Measurements from ENCODE around the gene B4GALT1. TPM values are rescaled to one million over a fixed set of nuclear protein-coding genes. Genes with fewer than 3 reads are reported as not detected.
"Not testable (repeated sequence)": the region's sequence is repeated elsewhere in the genome, so short reads cannot be mapped to it uniquely, and the experiment has no call there.

The B4GALT1 gene
- total RNA-seq, 1 donor from 2014 or later: 21.3 TPM

DNA sequence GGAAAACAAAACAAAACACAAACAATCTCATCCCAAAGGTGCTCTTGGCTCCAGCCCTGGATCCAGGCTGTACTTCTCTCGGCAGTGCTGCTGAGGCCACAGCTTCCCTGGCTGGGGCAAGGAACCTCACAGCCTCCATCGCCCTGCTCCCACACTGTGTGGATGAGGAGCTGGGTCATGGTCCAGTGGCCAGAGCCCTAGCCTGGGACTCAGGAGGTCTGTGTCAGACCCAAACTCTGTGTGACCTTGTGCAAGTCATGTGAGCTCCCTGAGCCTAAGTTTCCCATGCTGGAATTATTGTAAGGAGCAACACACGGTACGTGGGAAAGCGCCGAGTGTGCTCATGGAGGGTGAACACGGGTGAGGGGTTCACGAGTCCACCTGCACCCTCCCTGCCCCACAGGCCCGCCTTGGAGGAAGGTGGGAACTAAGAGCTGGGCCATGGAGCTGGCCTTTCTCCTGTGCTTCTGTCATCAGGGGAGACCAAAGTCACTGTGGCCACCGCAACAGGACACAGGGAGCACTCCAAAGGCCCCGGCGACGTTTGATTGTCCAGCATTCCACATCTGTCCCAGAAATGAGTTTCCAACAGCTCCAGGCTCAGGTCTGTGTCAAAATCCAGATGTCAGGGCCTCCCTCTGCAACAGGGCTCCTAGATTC lies 64.5 kb downstream of the B4GALT1 start:
- TF ChIP-seq, protein P1, sequence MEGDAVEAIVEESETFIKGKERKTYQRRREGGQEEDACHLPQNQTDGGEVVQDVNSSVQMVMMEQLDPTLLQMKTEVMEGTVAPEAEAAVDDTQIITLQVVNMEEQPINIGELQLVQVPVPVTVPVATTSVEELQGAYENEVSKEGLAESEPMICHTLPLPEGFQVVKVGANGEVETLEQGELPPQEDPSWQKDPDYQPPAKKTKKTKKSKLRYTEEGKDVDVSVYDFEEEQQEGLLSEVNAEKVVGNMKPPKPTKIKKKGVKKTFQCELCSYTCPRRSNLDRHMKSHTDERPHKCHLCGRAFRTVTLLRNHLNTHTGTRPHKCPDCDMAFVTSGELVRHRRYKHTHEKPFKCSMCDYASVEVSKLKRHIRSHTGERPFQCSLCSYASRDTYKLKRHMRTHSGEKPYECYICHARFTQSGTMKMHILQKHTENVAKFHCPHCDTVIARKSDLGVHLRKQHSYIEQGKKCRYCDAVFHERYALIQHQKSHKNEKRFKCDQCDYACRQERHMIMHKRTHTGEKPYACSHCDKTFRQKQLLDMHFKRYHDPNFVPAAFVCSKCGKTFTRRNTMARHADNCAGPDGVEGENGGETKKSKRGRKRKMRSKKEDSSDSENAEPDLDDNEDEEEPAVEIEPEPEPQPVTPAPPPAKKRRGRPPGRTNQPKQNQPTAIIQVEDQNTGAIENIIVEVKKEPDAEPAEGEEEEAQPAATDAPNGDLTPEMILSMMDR (IDR thresholded peaks at IDR 0.05; ENCODE audit: insufficient read depth, low read length, severe bottlenecking): no peak
- Histone ChIP-seq H3K4me3 (ENCODE audit: low read depth, low read length) (no peak overlapping the region), H3K36me3 (ENCODE audit: control insufficient read depth, insufficient read depth, low read length) (no peaks in the 10 kb centered on the region), H3K27me3 (ENCODE audit: control insufficient read depth, insufficient read depth, low read length) (no peaks in the 10 kb centered on the region)
- no peak for DNase-seq (ENCODE audit: low read depth)
- no peak for FAIRE-seq

DNA sequence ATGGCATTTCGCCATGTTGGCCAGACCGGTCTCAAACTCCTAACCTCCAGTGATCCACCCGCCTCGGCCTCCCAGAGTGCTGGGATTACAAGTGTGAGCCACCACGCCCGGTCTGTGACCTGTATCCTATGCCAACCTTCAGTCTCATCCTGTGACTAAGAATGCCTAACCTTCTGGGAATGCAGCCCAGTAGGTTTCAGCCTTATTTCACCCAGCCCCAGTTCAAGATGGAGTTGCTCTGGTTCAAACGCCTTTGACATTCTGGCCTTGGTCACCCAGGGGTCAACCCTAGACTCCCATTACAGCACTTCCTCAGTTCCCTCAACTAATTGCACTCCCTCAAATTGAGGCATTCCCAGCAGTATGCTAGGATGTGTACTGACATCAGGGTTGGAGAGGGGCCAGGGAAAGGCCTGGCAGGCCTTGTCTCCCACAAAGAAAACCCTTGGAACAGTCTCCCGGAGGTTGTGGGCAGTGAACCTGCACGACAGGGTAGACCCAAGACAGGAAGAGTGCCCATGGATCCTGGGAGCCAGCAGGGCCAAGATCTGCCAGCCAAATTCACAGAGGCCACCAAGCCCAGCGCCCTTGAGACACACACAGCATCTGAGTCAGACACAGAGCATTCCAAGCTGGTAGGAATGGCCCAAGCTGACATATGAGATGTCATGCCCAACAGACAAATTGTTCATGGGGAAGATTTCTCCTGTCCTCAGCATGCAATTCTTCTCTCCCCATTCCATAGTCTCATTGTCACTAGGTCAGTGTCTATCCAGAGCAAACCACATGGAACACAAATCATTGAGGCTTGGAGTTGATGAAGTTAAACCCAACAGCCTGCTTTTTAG lies 65.8 kb downstream of the B4GALT1 start:
- TF ChIP-seq, protein P1 (IDR thresholded peaks at IDR 0.05; ENCODE audit: insufficient read depth, low read length, severe bottlenecking): no peak
- peak; percentile 76 for DNase-seq (ENCODE audit: low read depth)
- no peak overlapping the region for H3K4me3 ChIP-seq (ENCODE audit: low read depth, low read length)
- H3K36me3 ChIP-seq (ENCODE audit: control insufficient read depth, insufficient read depth, low read length): no peaks in the 10 kb centered on the region
- H3K27me3 ChIP-seq (ENCODE audit: control insufficient read depth, insufficient read depth, low read length): no peaks in the 10 kb centered on the region
- FAIRE-seq: no peak

DNA sequence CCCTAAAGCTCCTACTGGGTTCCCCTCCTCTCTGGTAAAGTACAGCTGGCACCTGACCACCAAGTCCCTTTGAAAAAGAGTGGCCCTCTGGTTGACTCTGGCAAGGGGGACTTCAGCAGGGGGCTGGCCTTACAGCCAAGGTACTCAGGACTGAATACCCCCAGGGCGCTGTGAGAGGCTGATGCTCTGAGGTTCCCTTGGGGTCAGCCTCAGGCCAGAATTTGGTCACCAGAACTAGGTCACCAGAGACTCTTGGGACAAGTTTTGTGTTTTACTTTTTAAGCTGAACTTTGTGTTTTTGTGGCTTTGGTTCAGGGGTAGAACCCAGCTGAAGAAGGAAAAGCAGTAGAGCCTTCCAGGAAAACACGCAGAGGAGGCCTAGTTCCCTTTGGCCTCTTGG lies 67.4 kb downstream of the B4GALT1 start:
- FAIRE-seq: no peak
- DNase-seq (ENCODE audit: low read depth): no peak
- TF ChIP-seq, protein P1 (IDR thresholded peaks at IDR 0.05; ENCODE audit: insufficient read depth, low read length, severe bottlenecking): no peak

DNA sequence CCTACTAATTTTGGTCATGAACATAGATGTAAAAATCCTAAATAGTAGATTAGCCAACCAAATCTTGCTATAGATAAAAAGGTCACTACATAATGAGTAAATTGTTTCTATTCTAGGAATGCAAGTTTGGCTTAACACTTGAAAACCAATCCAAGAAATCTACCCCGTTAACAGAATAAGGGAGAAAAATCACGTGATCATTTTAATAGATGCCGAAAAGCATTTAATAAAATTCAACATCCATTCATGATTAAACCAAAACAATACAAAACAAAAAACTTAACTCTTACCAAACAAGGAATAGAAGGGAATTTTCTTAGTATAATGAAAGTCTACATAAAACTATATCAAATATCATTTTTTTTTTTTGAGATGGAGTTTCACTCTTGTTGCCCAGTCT lies 69.9 kb downstream of the B4GALT1 start:
- TF ChIP-seq, protein P1 (IDR thresholded peaks at IDR 0.05; ENCODE audit: insufficient read depth, low read length, severe bottlenecking): no peak
- no peaks in the 10 kb centered on the region for H3K36me3 ChIP-seq (ENCODE audit: control insufficient read depth, insufficient read depth, low read length)
- H3K27me3 ChIP-seq (ENCODE audit: control insufficient read depth, insufficient read depth, low read length): no peaks in the 10 kb centered on the region
- FAIRE-seq (no peak), DNase-seq (ENCODE audit: low read depth) (no peak)
- no peak overlapping the region for H3K4me3 ChIP-seq (ENCODE audit: low read depth, low read length)

More for the DNA sequence above, 67.4 kb downstream of the B4GALT1 start:
- H3K4me3 ChIP-seq (ENCODE audit: low read depth, low read length): no peak overlapping the region
- no peaks in the 10 kb centered on the region for H3K27me3 ChIP-seq (ENCODE audit: control insufficient read depth, insufficient read depth, low read length)
- no peaks in the 10 kb centered on the region for H3K36me3 ChIP-seq (ENCODE audit: control insufficient read depth, insufficient read depth, low read length)

DNA sequence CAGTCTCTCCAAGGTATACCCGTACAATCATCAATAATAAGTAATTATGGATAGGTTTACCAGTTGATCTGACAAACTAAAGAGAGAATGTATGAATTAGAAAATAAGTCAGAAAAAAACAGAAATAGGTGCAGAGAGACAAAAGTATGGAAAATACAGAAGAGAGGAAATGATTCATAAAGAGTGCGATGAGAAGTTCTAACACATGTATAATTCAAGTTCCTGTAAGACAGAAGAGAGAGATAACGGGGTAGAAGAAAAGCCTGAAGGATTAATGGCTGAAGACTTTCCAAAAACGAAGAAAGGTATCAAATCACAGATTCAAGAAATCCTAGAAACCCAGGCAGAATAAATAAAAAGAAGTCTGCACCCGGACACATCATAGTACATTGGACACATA lies 74.5 kb downstream of the B4GALT1 start:
- Histone ChIP-seq H3K36me3 (ENCODE audit: control insufficient read depth, insufficient read depth, low read length) (no peaks in the 10 kb centered on the region), H3K4me3 (ENCODE audit: low read depth, low read length) (no peak overlapping the region), H3K27me3 (ENCODE audit: control insufficient read depth, insufficient read depth, low read length) (no peaks in the 10 kb centered on the region)
- FAIRE-seq: no peak
- TF ChIP-seq, protein P1 (IDR thresholded peaks at IDR 0.05; ENCODE audit: insufficient read depth, low read length, severe bottlenecking): no peak
- DNase-seq (ENCODE audit: low read depth): no peak

DNA sequence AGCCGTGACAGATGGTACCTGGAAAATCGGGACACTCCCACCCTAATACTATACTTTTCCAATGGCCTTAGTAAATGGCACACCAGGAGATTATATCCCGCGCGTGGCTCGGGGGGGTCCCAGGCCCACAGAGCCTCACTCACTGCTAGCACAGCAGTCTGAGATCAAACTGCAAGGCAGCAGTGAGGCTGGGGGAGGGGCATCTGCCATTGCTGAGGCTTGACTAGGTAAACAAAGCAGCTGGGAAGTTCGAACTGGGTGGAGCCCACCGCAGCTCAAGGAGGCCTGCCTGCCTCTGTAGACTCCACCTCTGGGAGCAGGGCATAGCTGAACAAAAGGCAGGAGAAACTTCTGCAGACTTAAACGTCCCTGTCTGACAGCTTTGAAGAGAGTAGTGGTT lies 81.5 kb downstream of the B4GALT1 start:
- not testable (repeated sequence) for FAIRE-seq; H3K4me3 ChIP-seq (ENCODE audit: low read depth, low read length); DNase-seq (ENCODE audit: low read depth); H3K36me3 ChIP-seq (ENCODE audit: control insufficient read depth, insufficient read depth, low read length); H3K27me3 ChIP-seq (ENCODE audit: control insufficient read depth, insufficient read depth, low read length)
